GM15510 (cell line): ENCODE measurements around the gene ZDHHC13.

Experiments
- POLR2A ChIP-seq: IDR thresholded peaks from 3 replicates; pipeline ENCODE4 v1.6.1; 2011; ENCODE audit warnings: borderline replicate concordance; ENCODE audit not compliant: insufficient read length; ENCODE audit errors: extremely low read depth

ZDHHC13 gene

DNA sequence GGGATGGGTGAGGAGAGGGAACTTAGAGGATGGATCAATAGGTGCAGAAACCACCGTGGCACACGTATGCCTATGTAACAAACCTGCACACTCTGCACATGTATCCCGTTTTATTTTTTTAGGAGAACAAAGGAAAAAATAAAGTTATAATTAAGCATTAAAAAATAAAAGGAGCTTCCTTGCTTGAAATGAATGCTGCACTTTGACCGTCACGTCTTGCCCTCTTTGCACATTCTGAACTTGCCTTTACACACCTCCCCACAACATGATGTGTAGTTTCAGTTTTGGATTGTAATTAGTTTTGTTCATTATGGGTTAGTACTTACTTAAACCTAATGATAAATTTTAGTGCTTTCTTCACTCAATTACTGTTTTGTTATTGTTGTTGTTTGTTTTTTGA is 87.9 kb downstream of the ZDHHC13 start:
- no peak for TF ChIP-seq POLR2A

DNA sequence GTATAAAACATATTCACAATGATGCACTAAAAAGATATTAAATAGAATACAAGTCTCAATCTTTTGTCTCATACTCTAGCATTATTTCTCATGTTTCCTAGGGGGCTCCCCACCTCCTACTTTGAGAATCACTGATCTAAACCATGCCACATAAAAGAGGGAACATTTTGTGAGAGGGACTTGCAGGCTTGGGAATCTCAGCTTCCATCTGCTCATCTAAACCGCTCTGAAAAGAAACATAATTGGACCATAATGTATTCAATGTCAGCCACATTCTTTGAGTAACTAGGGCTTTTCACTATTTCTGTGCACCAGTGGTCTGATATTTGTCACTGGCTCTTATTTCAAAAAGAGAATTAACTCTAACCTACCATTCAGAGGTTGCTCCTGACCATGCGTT is 91.2 kb downstream of the ZDHHC13 start:
- TF ChIP-seq POLR2A: no peak

DNA sequence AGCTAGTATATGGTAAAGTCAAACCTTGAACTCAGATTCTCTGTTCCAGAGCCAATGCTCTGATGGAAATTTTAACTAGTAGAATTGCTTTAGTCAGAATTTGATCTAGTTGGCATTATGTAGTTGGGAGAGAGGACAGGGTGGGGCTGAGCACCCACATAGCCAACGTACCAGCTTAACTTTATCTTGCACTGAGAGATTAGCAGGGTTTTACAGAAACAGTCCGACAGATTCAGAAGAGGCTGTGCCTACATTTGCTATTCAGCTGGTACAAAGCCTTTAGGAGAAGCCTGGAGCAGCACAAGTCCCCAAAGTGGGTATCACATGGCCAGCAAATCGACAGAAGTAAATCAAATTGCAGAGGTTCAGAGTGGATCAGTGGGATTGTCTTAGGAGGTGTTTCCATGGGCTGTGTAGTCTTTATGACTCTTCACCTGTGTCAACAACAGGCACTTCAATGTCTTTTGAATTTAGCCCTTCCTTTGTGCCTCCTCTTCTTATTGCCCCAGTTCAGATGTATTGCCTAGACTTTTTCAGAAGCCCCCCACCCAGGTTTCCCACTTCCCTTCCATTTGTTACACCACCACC is 92.1 kb downstream of the ZDHHC13 start:
- no peak for TF ChIP-seq POLR2A

DNA sequence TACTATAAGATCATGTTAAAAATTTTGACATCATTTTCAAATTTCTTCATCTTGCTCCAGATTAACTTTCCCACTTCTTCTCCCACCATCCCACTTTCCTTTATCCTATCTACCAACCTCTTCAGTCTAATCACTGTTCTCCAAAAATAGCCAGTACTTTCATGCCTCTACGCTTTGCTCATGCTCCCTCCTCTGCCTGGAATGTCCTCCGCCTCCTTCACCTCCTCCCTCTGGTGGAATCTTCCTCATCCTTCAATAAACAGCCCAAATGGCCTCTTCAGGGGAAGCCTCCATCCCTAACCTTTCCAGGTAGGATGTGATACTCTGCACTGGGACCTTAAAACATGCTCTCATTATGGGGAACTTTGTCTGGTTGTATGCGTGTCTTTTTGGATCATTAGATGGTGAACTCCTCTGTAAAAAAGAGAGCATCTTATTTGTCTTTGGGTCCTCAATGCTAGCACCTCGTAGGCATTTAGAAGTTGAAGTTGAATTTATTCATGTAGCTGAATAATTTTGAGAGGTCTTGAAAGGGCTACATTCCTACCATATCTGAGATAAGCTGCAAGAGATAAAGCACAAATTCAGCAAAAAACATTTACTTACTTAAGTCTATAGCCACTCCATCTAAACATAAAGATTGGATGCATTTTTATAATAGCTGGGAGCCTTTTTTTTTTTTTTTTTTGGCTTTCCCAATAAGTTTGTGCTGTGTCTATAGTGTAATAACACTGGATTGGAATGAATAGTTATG is 92.8 kb downstream of the ZDHHC13 start:
- TF ChIP-seq POLR2A: no peak

DNA sequence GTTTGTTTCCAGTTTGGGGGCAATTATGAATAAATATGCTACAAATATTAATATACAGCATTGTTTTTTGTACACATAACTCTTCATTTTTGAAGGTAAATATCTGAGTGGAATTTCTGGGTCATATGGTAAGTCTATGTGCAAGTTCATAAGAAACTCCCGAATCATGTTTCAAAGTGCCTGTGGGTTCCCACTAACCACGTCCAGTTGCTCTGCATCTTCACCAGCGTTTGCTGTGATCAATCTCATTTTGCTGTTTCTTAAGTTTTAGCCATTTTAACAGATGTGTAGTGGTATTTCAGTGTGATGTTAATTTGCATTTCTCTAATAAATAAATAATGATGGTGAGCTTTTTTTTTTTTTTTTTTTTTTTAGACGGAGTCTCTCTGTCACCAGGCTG is 99.1 kb downstream of the ZDHHC13 start:
- no peak for TF ChIP-seq POLR2A

DNA sequence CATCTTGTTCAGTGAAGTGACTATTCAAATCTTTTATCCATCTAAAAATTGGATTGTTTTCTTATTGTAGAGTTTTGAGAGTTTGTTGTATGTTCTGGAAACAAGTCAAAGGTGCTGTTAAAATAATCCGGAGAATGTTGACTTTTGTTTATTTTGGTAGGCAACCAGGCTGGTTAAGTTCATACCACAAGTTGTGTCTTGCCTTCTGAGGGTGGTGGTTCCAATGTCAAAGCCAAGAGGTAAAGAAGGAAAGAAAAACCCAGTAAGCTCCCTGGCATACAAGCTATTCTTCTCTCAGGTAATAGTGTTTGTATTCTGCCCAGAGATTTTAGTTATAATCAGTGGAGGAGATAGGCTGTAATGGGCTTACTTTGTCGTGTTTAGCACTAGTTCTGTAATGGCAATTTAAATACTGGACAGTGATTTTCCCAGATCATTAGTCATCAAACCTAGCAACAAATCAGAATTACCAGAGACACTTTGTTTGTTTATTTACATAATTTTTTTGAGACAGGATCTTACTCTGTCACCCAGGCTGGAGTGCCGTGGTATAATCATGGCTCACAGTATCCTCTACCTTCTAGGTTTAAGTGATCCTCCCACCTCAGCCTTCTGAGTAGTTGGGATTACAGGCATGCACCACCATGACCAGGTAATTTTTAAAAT is 99.9 kb downstream of the ZDHHC13 start:
- no peak for TF ChIP-seq POLR2A

DNA sequence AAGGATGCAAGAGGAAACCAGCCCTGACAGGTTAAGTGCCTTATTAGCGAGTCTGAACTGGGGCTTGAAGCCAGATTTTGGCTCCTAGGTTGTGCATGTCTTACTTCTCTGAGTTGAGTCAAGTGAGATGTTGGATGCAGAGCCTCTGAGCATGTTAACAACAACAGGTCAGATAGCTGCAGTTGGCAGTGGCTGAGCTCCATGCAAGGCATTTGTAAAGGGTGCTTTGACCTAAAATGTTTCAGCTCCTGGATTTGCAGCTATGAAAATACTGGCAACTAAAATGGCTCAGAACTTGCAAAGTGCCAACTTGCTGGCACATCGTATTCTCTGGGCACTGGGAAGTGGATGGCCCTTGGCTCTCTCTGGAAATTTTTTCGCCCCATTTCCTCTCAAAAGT is 101.2 kb downstream of the ZDHHC13 start:
- no peak for TF ChIP-seq POLR2A

DNA sequence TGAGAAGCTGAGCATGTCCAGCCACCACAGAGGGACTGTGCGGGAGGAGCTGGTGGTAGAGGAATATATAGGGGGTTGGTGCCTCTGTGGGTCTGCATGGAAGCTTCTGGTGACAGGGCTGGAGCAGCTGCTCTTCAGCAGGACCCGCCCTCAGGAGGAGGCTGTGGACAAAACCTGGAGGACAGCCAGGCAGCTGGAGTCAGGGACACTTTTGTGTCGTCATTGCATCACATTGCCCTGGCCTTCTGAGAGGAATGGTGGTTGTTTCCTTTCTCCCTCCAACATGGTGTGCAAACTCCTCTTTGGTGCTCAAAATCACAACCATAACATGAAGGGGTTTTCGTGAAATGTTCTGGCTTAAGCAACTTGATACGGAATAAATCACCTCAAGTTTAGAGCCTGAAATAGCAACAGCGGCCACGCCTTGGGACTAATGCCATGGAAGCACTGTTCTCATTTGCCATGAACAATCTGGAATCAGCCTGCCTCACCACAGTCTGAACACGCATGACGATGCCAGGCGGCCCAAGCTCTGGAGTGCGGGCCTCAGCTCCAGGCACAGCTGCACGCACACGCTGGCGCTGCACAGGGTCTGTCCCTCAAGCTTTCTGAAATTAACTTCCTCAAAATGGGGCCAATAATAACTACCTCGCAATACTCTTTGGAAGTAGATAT is 102.0 kb downstream of the ZDHHC13 start:
- no peak for TF ChIP-seq POLR2A

DNA sequence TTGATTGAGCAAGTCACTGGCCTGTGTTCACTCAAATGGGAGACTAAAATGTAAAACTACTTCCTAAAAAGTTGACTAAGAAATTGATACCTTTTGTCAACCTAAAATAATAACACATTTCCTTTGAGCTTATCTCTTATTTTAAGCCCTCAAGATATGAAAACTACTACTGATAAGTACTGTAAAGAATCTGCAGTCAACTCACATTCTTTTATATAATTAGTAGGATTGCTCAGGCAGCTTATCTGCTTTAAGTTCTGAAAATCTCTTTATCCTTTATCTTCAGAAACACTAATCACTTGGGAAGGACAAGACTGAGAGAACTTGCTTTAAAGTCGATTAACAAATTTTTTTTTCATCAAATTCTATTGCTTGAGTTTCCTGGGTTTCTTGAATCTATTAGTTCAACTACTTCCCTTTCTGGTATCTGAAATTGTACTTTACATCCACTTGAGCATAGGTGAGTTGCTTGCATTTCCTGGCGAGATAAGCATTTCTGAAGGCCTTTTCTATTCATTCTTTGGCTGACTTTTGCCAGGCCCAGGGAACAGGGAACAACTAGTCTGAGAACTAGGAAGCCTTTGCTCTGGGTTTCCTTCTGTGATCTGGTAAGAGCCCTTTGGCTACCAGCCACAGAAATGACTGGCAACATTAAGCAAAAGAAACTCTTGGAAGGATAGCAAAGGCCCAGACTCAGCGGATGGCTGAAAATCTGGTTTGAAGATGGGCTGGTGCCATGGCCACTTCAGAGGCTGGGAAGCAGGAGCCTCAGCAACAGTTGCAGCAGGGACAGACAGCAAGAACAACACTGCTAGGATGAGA is 104.1 kb downstream of the ZDHHC13 start:
- TF ChIP-seq POLR2A: no peak

DNA sequence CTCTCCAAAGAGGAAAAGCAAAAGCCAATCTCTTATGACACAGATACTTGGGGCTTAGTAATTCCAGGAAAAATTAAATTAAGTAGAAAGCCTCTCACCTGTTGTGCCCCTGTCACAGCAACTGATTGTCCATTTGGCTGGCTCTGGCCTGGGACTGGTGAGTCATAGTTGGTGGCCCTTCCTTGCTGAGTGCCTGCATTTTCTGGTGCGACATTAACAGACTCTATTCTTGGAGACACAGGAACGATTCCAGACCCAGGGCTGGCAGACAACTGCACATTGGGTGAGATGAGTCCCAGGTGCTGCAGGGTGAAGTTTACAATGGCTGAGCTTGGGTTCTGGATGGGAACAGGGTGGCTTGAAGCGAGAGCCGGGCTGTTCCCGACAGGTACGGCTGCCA is 108.2 kb downstream of the ZDHHC13 start:
- TF ChIP-seq POLR2A: no peak

DNA sequence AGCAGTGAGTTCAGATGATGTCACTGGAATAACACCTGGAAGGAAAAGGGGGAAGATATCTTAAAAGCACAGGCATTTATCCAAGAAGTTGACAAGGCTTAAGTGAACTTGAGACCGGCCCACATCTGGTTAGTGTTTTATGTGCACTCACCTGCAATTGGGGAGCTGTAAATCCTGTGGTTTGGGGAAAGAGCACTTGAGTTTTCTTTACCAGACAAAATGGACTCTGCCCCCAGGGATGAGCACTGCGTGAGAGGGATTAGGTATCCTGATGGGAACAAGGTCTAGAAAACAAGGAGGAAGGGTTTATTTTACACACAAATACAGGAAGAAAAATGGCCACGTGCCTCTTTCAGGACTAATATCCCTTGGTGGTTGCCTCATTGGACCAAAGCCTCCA is 108.6 kb downstream of the ZDHHC13 start:
- TF ChIP-seq POLR2A: no peak
